Measurements from ENCODE around the gene MICAL2. TPM values are rescaled to one million over a fixed set of nuclear protein-coding genes. Genes with fewer than 3 reads are reported as not detected.

Gene MICAL2
- total and polyA plus RNA-seq, 3 donors from 2014 or later = 224 to 461 (median 401) TPM

- no peaks in the 10 kb centered on the region for H3K27me3 ChIP-seq
- peaks cover 46% of the 10 kb centered on the region for H3K4me1 ChIP-seq
- peak overlapping the region; percentile 4 to 89 for H3K27ac ChIP-seq
- WGBS, 2 donors = 73 to 94% methylated on average over 3 of the region's 3 CpGs
- no peaks in the 10 kb centered on the region for H3K36me3 ChIP-seq (ENCODE audit: low read depth, missing control alignments)
- TF ChIP-seq POLR2A (IDR thresholded peaks at IDR 0.05) (no peak), CTCF (IDR thresholded peaks at IDR 0.05) (no peak)
- H3K9me3 ChIP-seq = no peaks in the 10 kb centered on the region
- no peak for DNase-seq
- H3K4me3 ChIP-seq = no peak overlapping the region
- intact Hi-C loops (cut with DNase I; ENCODE audit: low total_unique reads) = no loop called here
Measured at GRCh38 chr11:12168114-12168513, 57.7 kb downstream of the MICAL2 start.

GRCh38 chr11:12169822-12170221 is 59.4 kb downstream of the MICAL2 start:
- Histone ChIP-seq H3K27me3 (no peaks in the 10 kb centered on the region), H3K4me1 (peaks cover 40% of the 10 kb centered on the region)
- no peak for DNase-seq

GRCh38 chr11:12170501-12170900 is 60.1 kb downstream of the MICAL2 start:
- Histone ChIP-seq H3K36me3 (ENCODE audit: low read depth, missing control alignments) (no peaks in the 10 kb centered on the region), H3K9me3 (no peaks in the 10 kb centered on the region), H3K4me1 (peaks cover 40% of the 10 kb centered on the region), H3K4me3 (no peak overlapping the region), H3K27ac (peak overlapping the region; percentile 63 to 83), H3K27me3 (no peaks in the 10 kb centered on the region)
- 65 to 71% methylated on average over 3 of the region's 3 CpGs for WGBS, 2 donors
- intact Hi-C loops (cut with DNase I; ENCODE audit: low total_unique reads) = no loop called here
- TF ChIP-seq POLR2A (IDR thresholded peaks at IDR 0.05) = no peak
- TF ChIP-seq CTCF (IDR thresholded peaks at IDR 0.05) = no peak
- no peak for DNase-seq

More at GRCh38 chr11:12169822-12170221, 59.4 kb downstream of the MICAL2 start:
- H3K27ac ChIP-seq = peak overlapping the region; percentile 63 to 83
- TF ChIP-seq CTCF (IDR thresholded peaks at IDR 0.05) (no peak), POLR2A (IDR thresholded peaks at IDR 0.05) (no peak)
- H3K4me3 ChIP-seq = no peak overlapping the region
- H3K9me3 ChIP-seq = no peaks in the 10 kb centered on the region
- no peaks in the 10 kb centered on the region for H3K36me3 ChIP-seq (ENCODE audit: low read depth, missing control alignments)
- WGBS, 2 donors = 42 to 74% methylated on average over 3 of the region's 3 CpGs
- intact Hi-C loops (cut with DNase I; ENCODE audit: low total_unique reads) = no loop called here

- Histone ChIP-seq H3K4me1 (peaks cover 38% of the 10 kb centered on the region), H3K27ac (peak overlapping the region; percentile 63 to 83), H3K9me3 (no peaks in the 10 kb centered on the region), H3K4me3 (no peak overlapping the region), H3K27me3 (no peaks in the 10 kb centered on the region), H3K36me3 (ENCODE audit: low read depth, missing control alignments) (no peaks in the 10 kb centered on the region)
- DNase-seq = peak; percentile 69
- intact Hi-C loops (cut with DNase I; ENCODE audit: low total_unique reads) = no loop called here
- TF ChIP-seq CTCF (IDR thresholded peaks at IDR 0.05) (no peak), POLR2A (IDR thresholded peaks at IDR 0.05) (no peak)
- WGBS, 2 donors = 29 to 32% methylated on average over 5 of the region's 5 CpGs
Measured at GRCh38 chr11:12170984-12171383, 60.6 kb downstream of the MICAL2 start.

GRCh38 chr11:12171921-12172320 is 61.5 kb downstream of the MICAL2 start:
- TF ChIP-seq CTCF (IDR thresholded peaks at IDR 0.05) (no peak), POLR2A (IDR thresholded peaks at IDR 0.05) (no peak)
- intact Hi-C loops (cut with DNase I; ENCODE audit: low total_unique reads) = no loop called here
- WGBS, 2 donors = 97 to 100% methylated on average over 3 of the region's 3 CpGs
- Histone ChIP-seq H3K4me1 (peaks cover 36% of the 10 kb centered on the region), H3K9me3 (no peaks in the 10 kb centered on the region), H3K27ac (peak overlapping the region in 1 of 2 donors; percentile 83), H3K4me3 (no peak overlapping the region), H3K27me3 (no peaks in the 10 kb centered on the region), H3K36me3 (ENCODE audit: low read depth, missing control alignments) (no peaks in the 10 kb centered on the region)
- no peak for DNase-seq
